ENCODE results near the gene PC.
A peak's percentile ranks its signal among the peaks of the same experiment; 100 is the strongest.

PC gene

GRCh38 chr11:66912361-66912760 is 45.8 kb downstream of the PC start:
- H3K4me1 ChIP-seq (ENCODE audit: control insufficient read depth, insufficient read depth, low read depth, low read length): peaks cover 20% of the 10 kb centered on the region
- no peak overlapping the region for H3K4ac ChIP-seq (ENCODE audit: low read depth in 1 of 2, low read length in 2 of 2)
- no peaks in the 10 kb centered on the region for H3K27me3 ChIP-seq (ENCODE audit: control insufficient read depth in 1 of 2, insufficient read depth in 1 of 2, low read length in 2 of 2)
- H2AK5ac ChIP-seq (ENCODE audit: low read length, severe bottlenecking): no peak overlapping the region
- H3K9ac ChIP-seq (ENCODE audit: low read length): no peak overlapping the region
- no peak overlapping the region for H3K23ac ChIP-seq (ENCODE audit: low read length in 2 of 2)
- H4K91ac ChIP-seq (ENCODE audit: low read length): no peak overlapping the region
- H2BK120ac ChIP-seq (ENCODE audit: low read depth, low read length): no peak overlapping the region
- H2BK15ac ChIP-seq (ENCODE audit: low read depth, poor library complexity, severe bottlenecking): no peak overlapping the region
- H2BK12ac ChIP-seq (ENCODE audit: low read length in 2 of 2): no peak overlapping the region
- no peak overlapping the region for H3K4me3 ChIP-seq (ENCODE audit: insufficient read depth in 1 of 2, low read depth in 1 of 2, low read length in 2 of 2)
- no peaks in the 10 kb centered on the region for H3K9me3 ChIP-seq (ENCODE audit: control insufficient read depth, low read length)
- WGBS: 85% methylated on average over 5 of the region's 7 CpGs
- H3K18ac ChIP-seq (ENCODE audit: low read depth in 1 of 2, low read length in 2 of 2): no peak overlapping the region
- H4K8ac ChIP-seq (ENCODE audit: low read length): no peak overlapping the region
- H3K36me3 ChIP-seq (ENCODE audit: control insufficient read depth in 1 of 2, insufficient read depth in 2 of 2, low read depth in 1 of 2, low read length in 2 of 2): peaks cover 0 to 6% of the 10 kb centered on the region in 2 experiments
- no peak overlapping the region for H3K27ac ChIP-seq (ENCODE audit: low read length, poor library complexity, severe bottlenecking)
- no peak overlapping the region for H2BK5ac ChIP-seq (ENCODE audit: low read depth, low read length, poor library complexity, severe bottlenecking)
- H2AFZ ChIP-seq (ENCODE audit: low read depth, low read length): no peak overlapping the region
- H3K79me1 ChIP-seq (replicated peaks; ENCODE audit: low read length, poor library complexity, severe bottlenecking): peaks cover 14% of the 10 kb centered on the region
- DNase-seq: no peak
- no peak overlapping the region for H3K14ac ChIP-seq (ENCODE audit: low read length in 2 of 2)
- no peak overlapping the region for H3K4me2 ChIP-seq (ENCODE audit: low read length, poor library complexity, severe bottlenecking)

GRCh38 chr11:66910669-66911068 is 47.5 kb downstream of the PC start:
- no peak overlapping the region for H3K23ac ChIP-seq (ENCODE audit: low read length in 2 of 2)
- 80% methylated on average over 4 of the region's 4 CpGs for WGBS
- H3K4me2 ChIP-seq (ENCODE audit: low read length, poor library complexity, severe bottlenecking): no peak overlapping the region
- H3K4me3 ChIP-seq (ENCODE audit: insufficient read depth in 1 of 2, low read depth in 1 of 2, low read length in 2 of 2): no peak overlapping the region
- H3K4ac ChIP-seq (ENCODE audit: low read depth in 1 of 2, low read length in 2 of 2): no peak overlapping the region
- no peak overlapping the region for H4K91ac ChIP-seq (ENCODE audit: low read length)
- H3K27ac ChIP-seq (ENCODE audit: low read length, poor library complexity, severe bottlenecking): no peak overlapping the region
- H2BK120ac ChIP-seq (ENCODE audit: low read depth, low read length): no peak overlapping the region
- no peak overlapping the region for H2AFZ ChIP-seq (ENCODE audit: low read depth, low read length)
- H3K9ac ChIP-seq (ENCODE audit: low read length): no peak overlapping the region
- no peak overlapping the region for H2AK5ac ChIP-seq (ENCODE audit: low read length, severe bottlenecking)
- peaks cover 14% of the 10 kb centered on the region for H3K79me1 ChIP-seq (replicated peaks; ENCODE audit: low read length, poor library complexity, severe bottlenecking)
- no peak overlapping the region for H4K8ac ChIP-seq (ENCODE audit: low read length)
- H3K36me3 ChIP-seq (ENCODE audit: control insufficient read depth in 1 of 2, insufficient read depth in 2 of 2, low read depth in 1 of 2, low read length in 2 of 2): peaks cover 0 to 6% of the 10 kb centered on the region in 2 experiments
- no peak overlapping the region for H2BK15ac ChIP-seq (ENCODE audit: low read depth, poor library complexity, severe bottlenecking)
- no peak overlapping the region for H2BK12ac ChIP-seq (ENCODE audit: low read length in 2 of 2)
- no peak overlapping the region for H2BK5ac ChIP-seq (ENCODE audit: low read depth, low read length, poor library complexity, severe bottlenecking)
- H3K4me1 ChIP-seq (ENCODE audit: control insufficient read depth, insufficient read depth, low read depth, low read length): peaks cover 17% of the 10 kb centered on the region
- no peaks in the 10 kb centered on the region for H3K27me3 ChIP-seq (ENCODE audit: control insufficient read depth in 1 of 2, insufficient read depth in 1 of 2, low read length in 2 of 2)
- no peak overlapping the region for H3K18ac ChIP-seq (ENCODE audit: low read depth in 1 of 2, low read length in 2 of 2)
- no peak overlapping the region for H3K14ac ChIP-seq (ENCODE audit: low read length in 2 of 2)
- no peaks in the 10 kb centered on the region for H3K9me3 ChIP-seq (ENCODE audit: control insufficient read depth, low read length)
- DNase-seq: no peak

GRCh38 chr11:66910016-66910415 is 48.2 kb downstream of the PC start:
- Histone ChIP-seq H2AK5ac (ENCODE audit: low read length, severe bottlenecking) (no peak overlapping the region), H3K4ac (ENCODE audit: low read depth in 1 of 2, low read length in 2 of 2) (no peak overlapping the region), H3K27ac (ENCODE audit: low read length, poor library complexity, severe bottlenecking) (no peak overlapping the region), H3K9me3 (ENCODE audit: control insufficient read depth, low read length) (no peaks in the 10 kb centered on the region), H2AFZ (ENCODE audit: low read depth, low read length) (no peak overlapping the region), H2BK5ac (ENCODE audit: low read depth, low read length, poor library complexity, severe bottlenecking) (no peak overlapping the region), H3K79me1 (replicated peaks; ENCODE audit: low read length, poor library complexity, severe bottlenecking) (peaks cover 14% of the 10 kb centered on the region), H3K36me3 (ENCODE audit: control insufficient read depth in 1 of 2, insufficient read depth in 2 of 2, low read depth in 1 of 2, low read length in 2 of 2) (peaks cover 0 to 6% of the 10 kb centered on the region in 2 experiments), H3K4me3 (ENCODE audit: insufficient read depth in 1 of 2, low read depth in 1 of 2, low read length in 2 of 2) (no peak overlapping the region), H4K8ac (ENCODE audit: low read length) (no peak overlapping the region), H3K27me3 (ENCODE audit: control insufficient read depth in 1 of 2, insufficient read depth in 1 of 2, low read length in 2 of 2) (no peaks in the 10 kb centered on the region), H3K14ac (ENCODE audit: low read length in 2 of 2) (no peak overlapping the region), H2BK120ac (ENCODE audit: low read depth, low read length) (no peak overlapping the region), H3K23ac (ENCODE audit: low read length in 2 of 2) (no peak overlapping the region), H3K18ac (ENCODE audit: low read depth in 1 of 2, low read length in 2 of 2) (no peak overlapping the region), H3K4me1 (ENCODE audit: control insufficient read depth, insufficient read depth, low read depth, low read length) (peaks cover 13% of the 10 kb centered on the region), H2BK15ac (ENCODE audit: low read depth, poor library complexity, severe bottlenecking) (no peak overlapping the region), H2BK12ac (ENCODE audit: low read length in 2 of 2) (no peak overlapping the region), H4K91ac (ENCODE audit: low read length) (no peak overlapping the region), H3K4me2 (ENCODE audit: low read length, poor library complexity, severe bottlenecking) (no peak overlapping the region), H3K9ac (ENCODE audit: low read length) (no peak overlapping the region)
- DNase-seq: no peak
- WGBS: 96% methylated on average over 10 of the region's 10 CpGs

GRCh38 chr11:66909181-66909580 is 49.0 kb downstream of the PC start:
- peaks cover 0 to 6% of the 10 kb centered on the region in 2 experiments for H3K36me3 ChIP-seq (ENCODE audit: control insufficient read depth in 1 of 2, insufficient read depth in 2 of 2, low read depth in 1 of 2, low read length in 2 of 2)
- H2BK15ac ChIP-seq (ENCODE audit: low read depth, poor library complexity, severe bottlenecking): no peak overlapping the region
- no peak overlapping the region for H4K91ac ChIP-seq (ENCODE audit: low read length)
- no peak overlapping the region for H2AFZ ChIP-seq (ENCODE audit: low read depth, low read length)
- peak overlapping the region in 1 of 2 experiments; percentile 24 for H2BK12ac ChIP-seq (ENCODE audit: low read length in 2 of 2)
- no peak overlapping the region for H2AK5ac ChIP-seq (ENCODE audit: low read length, severe bottlenecking)
- peaks cover 14% of the 10 kb centered on the region for H3K79me1 ChIP-seq (replicated peaks; ENCODE audit: low read length, poor library complexity, severe bottlenecking)
- H4K8ac ChIP-seq (ENCODE audit: low read length): no peak overlapping the region
- no peak overlapping the region for H3K18ac ChIP-seq (ENCODE audit: low read depth in 1 of 2, low read length in 2 of 2)
- 97% methylated on average over 8 of the region's 8 CpGs for WGBS
- no peak overlapping the region for H3K27ac ChIP-seq (ENCODE audit: low read length, poor library complexity, severe bottlenecking)
- no peak overlapping the region for H3K4ac ChIP-seq (ENCODE audit: low read depth in 1 of 2, low read length in 2 of 2)
- H3K4me2 ChIP-seq (ENCODE audit: low read length, poor library complexity, severe bottlenecking): no peak overlapping the region
- H3K23ac ChIP-seq (ENCODE audit: low read length in 2 of 2): no peak overlapping the region
- no peaks in the 10 kb centered on the region for H3K9me3 ChIP-seq (ENCODE audit: control insufficient read depth, low read length)
- H3K4me1 ChIP-seq (ENCODE audit: control insufficient read depth, insufficient read depth, low read depth, low read length): peaks cover 16% of the 10 kb centered on the region
- no peak overlapping the region for H3K9ac ChIP-seq (ENCODE audit: low read length)
- H2BK5ac ChIP-seq (ENCODE audit: low read depth, low read length, poor library complexity, severe bottlenecking): no peak overlapping the region
- no peak overlapping the region for H3K14ac ChIP-seq (ENCODE audit: low read length in 2 of 2)
- no peak for DNase-seq
- no peaks in the 10 kb centered on the region for H3K27me3 ChIP-seq (ENCODE audit: control insufficient read depth in 1 of 2, insufficient read depth in 1 of 2, low read length in 2 of 2)
- H3K4me3 ChIP-seq (ENCODE audit: insufficient read depth in 1 of 2, low read depth in 1 of 2, low read length in 2 of 2): no peak overlapping the region
- no peak overlapping the region for H2BK120ac ChIP-seq (ENCODE audit: low read depth, low read length)
